Activated T-cell treated with anti-CD3 and anti-CD28 coated beads, Interleukin-2, amount 50 U/mL, for 24 hours (primary cell): ENCODE data around the gene ZFP36.
"Not testable (repeated sequence)": the region's sequence is repeated elsewhere in the genome, so short reads cannot be mapped to it uniquely, and the experiment has no call there.

Experiments used
- DNase-seq: peaks from one replicate; pipeline ENCODE4 v3.0.0-alpha.2; 2020
- H3K27ac Mint-ChIP-seq: 2 replicates; pipeline ENCODE4 v1.8.0; 2020; ENCODE audit warnings: mild to moderate bottlenecking, mixed read lengths
- H3K27me3 Mint-ChIP-seq: 2 replicates; pipeline ENCODE4 v1.8.0; 2020; ENCODE audit warnings: mixed read lengths
- H3K36me3 Mint-ChIP-seq: 2 replicates; pipeline ENCODE4 v1.8.0; 2020; ENCODE audit warnings: low read depth, mixed read lengths
- H3K4me1 Mint-ChIP-seq: 2 replicates; pipeline ENCODE4 v1.8.0; 2020; ENCODE audit warnings: low read depth, mixed read lengths
- H3K4me3 Mint-ChIP-seq: 2 replicates; pipeline ENCODE4 v1.8.0; 2020; ENCODE audit warnings: mild to moderate bottlenecking, moderate library complexity, mixed read lengths
- H3K9me3 Mint-ChIP-seq: 2 replicates; pipeline ENCODE4 v1.8.0; 2020; ENCODE audit warnings: mixed read lengths

ZFP36 gene

GRCh38 chr19:39449116-39449797 lies 42.6 kb downstream of the ZFP36 start:
- no peak for DNase-seq
- Mint-ChIP-seq H3K9me3 (no peaks in the 10 kb centered on the region), H3K36me3 (peaks cover 93% of the 10 kb centered on the region), H3K4me1 (peaks cover 65% of the 10 kb centered on the region), H3K27ac (peak overlapping the region; percentile 99), H3K4me3 (peak overlapping the region; percentile 100), H3K27me3 (no peaks in the 10 kb centered on the region)

- H3K36me3 Mint-ChIP-seq = peaks cover 88% of the 10 kb centered on the region
- H3K27ac Mint-ChIP-seq = peak overlapping the region; percentile 88
- H3K9me3 Mint-ChIP-seq, H3K27me3 Mint-ChIP-seq, H3K4me3 Mint-ChIP-seq, DNase-seq: not testable (repeated sequence)
- peaks cover 68% of the 10 kb centered on the region for H3K4me1 Mint-ChIP-seq
These were observed 44.6 kb downstream of the ZFP36 start for GRCh38 chr19:39451257-39451656.
